NCI-H748 treated with DMSO at 0.1 percent for 48 hours (cell line): ENCODE measurements around the gene TBC1D4.
"Not testable (repeated sequence)": the region's sequence is repeated elsewhere in the genome, so short reads cannot be mapped to it uniquely, and the experiment has no call there.

ENCODE experiments used
- DNase-seq: peaks from one replicate; lab custom pipeline; 2025; lab: John Stamatoyannopoulos, UW

TBC1D4 gene

GRCh38 chr13:75319254-75319653, 162.7 kb downstream of the TBC1D4 start:
- DNase-seq: no peak

GRCh38 chr13:75318138-75318833, 163.7 kb downstream of the TBC1D4 start:
- no peak for DNase-seq

GRCh38 chr13:75316427-75316826, 165.5 kb downstream of the TBC1D4 start:
- DNase-seq: no peak

- no peak for DNase-seq
Measured at GRCh38 chr13:75312884-75313520, 169.0 kb downstream of the TBC1D4 start.

- DNase-seq: no peak
Measured at GRCh38 chr13:75309981-75310580, 171.9 kb downstream of the TBC1D4 start.

GRCh38 chr13:75308222-75308621, 173.7 kb downstream of the TBC1D4 start:
- DNase-seq: no peak

GRCh38 chr13:75307370-75307949, 174.5 kb downstream of the TBC1D4 start:
- no peak for DNase-seq

- not testable (repeated sequence) for DNase-seq
Measured at GRCh38 chr13:75306967-75307366, 175.0 kb downstream of the TBC1D4 start.

- DNase-seq: no peak
Measured at GRCh38 chr13:75305059-75305458, 176.9 kb downstream of the TBC1D4 start.

GRCh38 chr13:75303263-75303662, 178.7 kb downstream of the TBC1D4 start:
- no peak for DNase-seq

GRCh38 chr13:75302071-75302698, 179.8 kb downstream of the TBC1D4 start:
- no peak for DNase-seq

GRCh38 chr13:75299913-75300862, 181.8 kb downstream of the TBC1D4 start:
- no peak for DNase-seq

GRCh38 chr13:75299246-75299645, 182.7 kb downstream of the TBC1D4 start:
- no peak for DNase-seq

GRCh38 chr13:75296641-75297040, 185.3 kb downstream of the TBC1D4 start:
- no peak for DNase-seq

- no peak for DNase-seq
Measured at GRCh38 chr13:75295201-75295600, 186.8 kb downstream of the TBC1D4 start.

GRCh38 chr13:75294110-75294509, 187.9 kb downstream of the TBC1D4 start:
- no peak for DNase-seq

GRCh38 chr13:75285310-75285709, 196.7 kb downstream of the TBC1D4 start:
- DNase-seq: no peak

- peak; percentile 2 for DNase-seq
Measured at GRCh38 chr13:75279834-75280369, 202.1 kb downstream of the TBC1D4 start.

- DNase-seq: not testable (repeated sequence)
Measured at GRCh38 chr13:75273695-75274094, 208.3 kb downstream of the TBC1D4 start.

GRCh38 chr13:75271846-75272245, 210.1 kb downstream of the TBC1D4 start:
- no peak for DNase-seq

GRCh38 chr13:75268481-75268880, 213.5 kb downstream of the TBC1D4 start:
- DNase-seq: not testable (repeated sequence)
